ENCODE data around the gene CPNE6.
"Not testable (repeated sequence)": the region's sequence is repeated elsewhere in the genome, so short reads cannot be mapped to it uniquely, and the experiment has no call there.

CPNE6 gene

DNA sequence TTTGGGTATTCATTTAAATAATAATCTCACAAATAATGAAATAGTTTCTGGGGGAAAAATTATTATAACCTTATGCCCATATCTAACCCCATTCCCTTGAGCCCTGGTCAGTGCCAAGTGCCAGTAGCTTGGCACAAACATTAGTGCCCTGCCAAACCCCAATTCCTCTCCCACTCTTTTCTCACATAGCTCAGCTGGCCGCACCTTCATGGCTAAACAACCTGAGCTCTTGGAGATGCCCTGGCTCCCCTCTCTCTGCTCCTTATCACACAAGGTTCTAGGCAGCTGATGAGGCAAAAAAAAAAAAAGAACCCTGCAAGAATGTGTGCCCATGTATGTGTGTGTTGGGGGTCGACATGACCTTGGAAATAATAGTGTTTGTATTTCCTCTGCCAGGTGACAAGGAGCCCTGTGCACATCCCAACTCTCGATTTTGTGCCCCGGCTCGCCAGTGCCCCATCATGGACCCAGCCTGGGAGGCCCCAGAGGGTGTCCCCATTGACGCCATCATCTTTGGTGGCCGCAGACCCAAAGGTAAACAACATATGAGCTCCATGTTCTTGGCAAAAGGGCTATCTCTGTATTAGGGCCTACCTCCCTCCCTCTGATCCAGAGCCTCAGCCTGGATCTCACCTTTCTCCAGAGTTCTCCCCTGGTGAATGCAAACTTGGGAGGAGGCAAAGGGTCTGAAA is 31.1 kb downstream of the CPNE6 start:
- H3K9ac ChIP-seq: no peak overlapping the region
- no peaks in the 10 kb centered on the region for H3K27me3 ChIP-seq (ENCODE audit: control insufficient read depth, insufficient read depth, low read length)
- H3K9me3 ChIP-seq (ENCODE audit: control insufficient read depth, low read length): no peaks in the 10 kb centered on the region
- H3K36me3 ChIP-seq (ENCODE audit: control insufficient read depth, insufficient read depth, low read length): no peaks in the 10 kb centered on the region
- H3K79me2 ChIP-seq: peaks cover 10% of the 10 kb centered on the region
- TF ChIP-seq CTCF (IDR thresholded peaks at IDR 0.05): no peak
- H3K4me1 ChIP-seq: peaks cover 12% of the 10 kb centered on the region
- H3K4me3 ChIP-seq (ENCODE audit: low read depth, low read length): no peak overlapping the region
- no peak overlapping the region for H2AFZ ChIP-seq
- H3K4me2 ChIP-seq (ENCODE audit: low read length): no peak overlapping the region
- H3K27ac ChIP-seq: no peak overlapping the region

DNA sequence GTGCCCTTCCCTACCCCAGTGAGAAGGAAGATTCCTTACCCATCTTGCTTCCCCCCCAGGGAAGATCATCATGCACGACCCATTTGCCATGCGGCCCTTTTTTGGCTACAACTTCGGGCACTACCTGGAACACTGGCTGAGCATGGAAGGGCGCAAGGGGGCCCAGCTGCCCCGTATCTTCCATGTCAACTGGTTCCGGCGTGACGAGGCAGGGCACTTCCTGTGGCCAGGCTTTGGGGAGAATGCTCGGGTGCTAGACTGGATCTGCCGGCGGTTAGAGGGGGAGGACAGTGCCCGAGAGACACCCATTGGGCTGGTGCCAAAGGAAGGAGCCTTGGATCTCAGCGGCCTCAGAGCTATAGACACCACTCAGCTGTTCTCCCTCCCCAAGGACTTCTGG is 32.1 kb downstream of the CPNE6 start:
- no peak overlapping the region for H2AFZ ChIP-seq
- no peaks in the 10 kb centered on the region for H3K36me3 ChIP-seq (ENCODE audit: control insufficient read depth, insufficient read depth, low read length)
- no peaks in the 10 kb centered on the region for H3K27me3 ChIP-seq (ENCODE audit: control insufficient read depth, insufficient read depth, low read length)
- peaks cover 16% of the 10 kb centered on the region for H3K79me2 ChIP-seq
- H3K27ac ChIP-seq: no peak overlapping the region
- H3K4me3 ChIP-seq (ENCODE audit: low read depth, low read length): no peak overlapping the region
- TF ChIP-seq CTCF (IDR thresholded peaks at IDR 0.05): no peak
- H3K9ac ChIP-seq: no peak overlapping the region
- H3K4me2 ChIP-seq (ENCODE audit: low read length): no peak overlapping the region
- peaks cover 10% of the 10 kb centered on the region for H3K4me1 ChIP-seq
- no peaks in the 10 kb centered on the region for H3K9me3 ChIP-seq (ENCODE audit: control insufficient read depth, low read length)

- not testable (repeated sequence) for H3K9ac ChIP-seq; H3K4me1 ChIP-seq; H3K27ac ChIP-seq; H2AFZ ChIP-seq; H3K36me3 ChIP-seq (ENCODE audit: control insufficient read depth, insufficient read depth, low read length); H3K9me3 ChIP-seq (ENCODE audit: control insufficient read depth, low read length); H3K27me3 ChIP-seq (ENCODE audit: control insufficient read depth, insufficient read depth, low read length); H3K4me2 ChIP-seq (ENCODE audit: low read length); H3K4me3 ChIP-seq (ENCODE audit: low read depth, low read length)
- H3K79me2 ChIP-seq: peaks cover 22% of the 10 kb centered on the region
Observed at GRCh38 chr14:24105609-24106239, 34.4 kb downstream of the CPNE6 start.

DNA sequence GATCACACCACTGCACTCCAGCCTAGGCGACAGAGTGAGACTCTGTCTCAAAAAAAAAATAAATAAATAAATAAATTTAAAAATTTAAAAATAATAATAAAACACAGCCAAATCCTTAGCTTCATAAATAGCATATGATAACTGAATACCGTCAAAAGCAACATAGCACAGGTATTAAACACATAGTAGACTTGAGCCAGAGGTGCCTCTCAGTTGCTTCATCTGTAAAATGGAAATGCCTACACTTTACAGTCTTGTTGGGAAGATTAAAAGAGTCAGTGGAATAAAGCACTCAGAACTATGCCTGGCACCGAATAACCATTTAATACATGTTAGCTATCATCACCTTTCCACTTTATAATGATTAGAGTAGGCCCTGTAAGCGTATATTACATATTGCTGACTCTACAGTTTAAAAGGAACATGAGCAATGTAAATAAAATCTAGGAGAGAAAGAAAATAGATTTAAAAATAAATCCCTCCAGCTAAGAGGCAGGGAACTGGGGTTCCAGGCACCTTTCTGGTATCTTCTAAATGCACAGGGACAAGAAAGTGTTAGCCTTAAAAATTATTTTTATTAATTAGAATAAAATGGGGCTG is 35.4 kb downstream of the CPNE6 start:
- no peaks in the 10 kb centered on the region for H3K9me3 ChIP-seq (ENCODE audit: control insufficient read depth, low read length)
- H3K36me3 ChIP-seq (ENCODE audit: control insufficient read depth, insufficient read depth, low read length): no peaks in the 10 kb centered on the region
- TF ChIP-seq CTCF (IDR thresholded peaks at IDR 0.05): no peak
- H3K4me2 ChIP-seq (ENCODE audit: low read length): no peak overlapping the region
- H3K27ac ChIP-seq: no peak overlapping the region
- H3K79me2 ChIP-seq: peaks cover 29% of the 10 kb centered on the region
- H2AFZ ChIP-seq: no peak overlapping the region
- no peaks in the 10 kb centered on the region for H3K27me3 ChIP-seq (ENCODE audit: control insufficient read depth, insufficient read depth, low read length)
- H3K9ac ChIP-seq: no peak overlapping the region
- H3K4me1 ChIP-seq: peaks cover 6% of the 10 kb centered on the region
- H3K4me3 ChIP-seq (ENCODE audit: low read depth, low read length): no peak overlapping the region

- Histone ChIP-seq H3K79me2 (peaks cover 25% of the 10 kb centered on the region), H3K27me3 (ENCODE audit: control insufficient read depth, insufficient read depth, low read length) (no peaks in the 10 kb centered on the region), H3K36me3 (ENCODE audit: control insufficient read depth, insufficient read depth, low read length) (no peaks in the 10 kb centered on the region), H3K9me3 (ENCODE audit: control insufficient read depth, low read length) (no peaks in the 10 kb centered on the region), H3K9ac (no peak overlapping the region), H3K27ac (peak overlapping the region; percentile 48), H3K4me2 (ENCODE audit: low read length) (no peak overlapping the region), H3K4me3 (ENCODE audit: low read depth, low read length) (no peak overlapping the region), H2AFZ (peak overlapping the region; percentile 52), H3K4me1 (peaks cover 7% of the 10 kb centered on the region)
- TF ChIP-seq CTCF (IDR thresholded peaks at IDR 0.05): no peak
Observed at GRCh38 chr14:24108336-24108874, 37.0 kb downstream of the CPNE6 start.

Data from parathyroid adenoma (tissue), 2 donors.